Stomach smooth muscle (tissue), 2 donors: Measurements from ENCODE around the gene TMPRSS4.

ENCODE experiments used
- H3K27ac ChIP-seq: one replicate; pipeline ENCODE4 v1.7.0; 2013; ENCODE audit warnings: mild to moderate bottlenecking, low read length, inconsistent platforms
- H3K27me3 ChIP-seq, 2 donors: one replicate each; pipeline ENCODE4 v1.7.0; 2013; ENCODE audit warnings: low read length in 2 of 2; ENCODE audit not compliant: insufficient read depth in 2 of 2, control insufficient read depth in 1 of 2
- H3K36me3 ChIP-seq, 2 donors: one replicate each; pipeline ENCODE4 v1.7.0; 2013; ENCODE audit warnings: low read length in 2 of 2; ENCODE audit not compliant: control insufficient read depth in 2 of 2, insufficient read depth in 2 of 2
- H3K4me1 ChIP-seq: one replicate; pipeline ENCODE4 v1.7.0; 2013; ENCODE audit warnings: low read length; ENCODE audit not compliant: control insufficient read depth, insufficient read depth
- H3K4me3 ChIP-seq, 2 donors: one replicate each; pipeline ENCODE4 v1.7.0; 2013; ENCODE audit warnings: low read length in 2 of 2
- H3K9ac ChIP-seq, 2 donors: one replicate each; pipeline ENCODE4 v1.7.0; 2013; ENCODE audit warnings: low read length in 2 of 2, mild to moderate bottlenecking in 1 of 2
- H3K9me3 ChIP-seq, 2 donors: one replicate each; pipeline ENCODE4 v1.7.0; 2013; ENCODE audit warnings: low read length in 2 of 2; ENCODE audit not compliant: control insufficient read depth in 2 of 2
- donor health status: healthy.
- donor health status: Pancreatic carcinoma.

TMPRSS4 gene

GRCh38 chr11:118109231-118109630, 32.4 kb downstream of the TMPRSS4 start:
- no peaks in the 10 kb centered on the region for H3K36me3 ChIP-seq
- H3K9me3 ChIP-seq, result no peaks in the 10 kb centered on the region
- no peak overlapping the region for H3K4me3 ChIP-seq
- no peak overlapping the region for H3K9ac ChIP-seq
- H3K27me3 ChIP-seq, result peaks cover 0 to 5% of the 10 kb centered on the region in 2 donors
- no peak overlapping the region for H3K27ac ChIP-seq
- peaks cover 5% of the 10 kb centered on the region for H3K4me1 ChIP-seq

- no peak overlapping the region for H3K4me3 ChIP-seq
- H3K36me3 ChIP-seq, result no peaks in the 10 kb centered on the region
- H3K9ac ChIP-seq, result no peak overlapping the region
- peaks cover 3% of the 10 kb centered on the region for H3K4me1 ChIP-seq
- H3K27ac ChIP-seq, result no peak overlapping the region
- H3K9me3 ChIP-seq, result no peaks in the 10 kb centered on the region
- H3K27me3 ChIP-seq, result peaks cover 0 to 7% of the 10 kb centered on the region in 2 donors
Observed at GRCh38 chr11:118111019-118111743, 34.3 kb downstream of the TMPRSS4 start.

GRCh38 chr11:118111744-118112035, 34.8 kb downstream of the TMPRSS4 start:
- Histone ChIP-seq H3K4me3 (no peak overlapping the region), H3K9ac (no peak overlapping the region), H3K4me1 (peaks cover 3% of the 10 kb centered on the region), H3K27me3 (peaks cover 0 to 7% of the 10 kb centered on the region in 2 donors), H3K36me3 (no peaks in the 10 kb centered on the region), H3K27ac (no peak overlapping the region), H3K9me3 (no peaks in the 10 kb centered on the region)

- Histone ChIP-seq H3K9ac (no peak overlapping the region), H3K9me3 (no peaks in the 10 kb centered on the region), H3K27ac (no peak overlapping the region), H3K27me3 (peaks cover 0 to 9% of the 10 kb centered on the region in 2 donors), H3K36me3 (no peaks in the 10 kb centered on the region), H3K4me3 (no peak overlapping the region), H3K4me1 (peaks cover 3% of the 10 kb centered on the region)
Observed at GRCh38 chr11:118112711-118113430, 36.0 kb downstream of the TMPRSS4 start.

- H3K9me3 ChIP-seq, result no peaks in the 10 kb centered on the region
- peaks cover 0 to 13% of the 10 kb centered on the region in 2 donors for H3K27me3 ChIP-seq
- H3K4me3 ChIP-seq, result no peak overlapping the region
- no peak overlapping the region for H3K9ac ChIP-seq
- no peaks in the 10 kb centered on the region for H3K4me1 ChIP-seq
- no peak overlapping the region for H3K27ac ChIP-seq
- H3K36me3 ChIP-seq, result no peaks in the 10 kb centered on the region
Observed at GRCh38 chr11:118114266-118114665, 37.4 kb downstream of the TMPRSS4 start.

- no peak overlapping the region for H3K9ac ChIP-seq
- H3K4me3 ChIP-seq, result no peak overlapping the region
- H3K4me1 ChIP-seq, result no peaks in the 10 kb centered on the region
- no peaks in the 10 kb centered on the region for H3K36me3 ChIP-seq
- H3K27ac ChIP-seq, result no peak overlapping the region
- peaks cover 0 to 13% of the 10 kb centered on the region in 2 donors for H3K27me3 ChIP-seq
- no peaks in the 10 kb centered on the region for H3K9me3 ChIP-seq
Observed at GRCh38 chr11:118115048-118115447, 38.2 kb downstream of the TMPRSS4 start.

- Histone ChIP-seq H3K27ac (no peak overlapping the region), H3K9me3 (no peaks in the 10 kb centered on the region), H3K4me3 (no peak overlapping the region), H3K9ac (no peak overlapping the region), H3K36me3 (no peaks in the 10 kb centered on the region), H3K27me3 (peaks cover 0 to 12% of the 10 kb centered on the region in 2 donors), H3K4me1 (no peaks in the 10 kb centered on the region)
Observed at GRCh38 chr11:118117790-118118601, 41.1 kb downstream of the TMPRSS4 start.

- H3K9ac ChIP-seq, result no peak overlapping the region
- H3K36me3 ChIP-seq, result no peaks in the 10 kb centered on the region
- no peaks in the 10 kb centered on the region for H3K9me3 ChIP-seq
- peaks cover 0 to 8% of the 10 kb centered on the region in 2 donors for H3K27me3 ChIP-seq
- no peaks in the 10 kb centered on the region for H3K4me1 ChIP-seq
- H3K4me3 ChIP-seq, result no peak overlapping the region
- no peak overlapping the region for H3K27ac ChIP-seq
Observed at GRCh38 chr11:118120793-118121192, 43.9 kb downstream of the TMPRSS4 start.

- Histone ChIP-seq H3K36me3 (no peaks in the 10 kb centered on the region), H3K27me3 (no peaks in the 10 kb centered on the region), H3K4me3 (no peak overlapping the region), H3K9me3 (no peaks in the 10 kb centered on the region), H3K4me1 (no peaks in the 10 kb centered on the region), H3K27ac (no peak overlapping the region), H3K9ac (no peak overlapping the region)
Observed at GRCh38 chr11:118124929-118125535, 48.2 kb downstream of the TMPRSS4 start.

- Histone ChIP-seq H3K4me1 (no peaks in the 10 kb centered on the region), H3K4me3 (no peak overlapping the region), H3K9me3 (no peaks in the 10 kb centered on the region), H3K36me3 (no peaks in the 10 kb centered on the region), H3K27ac (no peak overlapping the region), H3K9ac (no peak overlapping the region), H3K27me3 (no peaks in the 10 kb centered on the region)
Observed at GRCh38 chr11:118126082-118126838, 49.4 kb downstream of the TMPRSS4 start.
